Transverse colon (tissue), 4 donors: ENCODE results near the gene PCDHGB5. TPM values are rescaled to one million over a fixed set of nuclear protein-coding genes. Genes with fewer than 3 reads are reported as not detected.

Source experiments
- DNase-seq: peaks from one replicate; pipeline ENCODE4 v3.0.0-alpha.2; 2019
- H3K27ac ChIP-seq, 4 donors: fragments of 200-600 bp; sonication (generic); 2 replicates each; pipeline ENCODE4 v1.5.1; 2016 to 2018; ENCODE audit warnings: inconsistent platforms in 4 of 4
- H3K27me3 ChIP-seq: fragments of 200-600 bp; sonication (generic); 2 replicates; pipeline ENCODE4 v1.5.1; 2017; ENCODE audit warnings: inconsistent platforms
- H3K36me3 ChIP-seq, 4 donors: fragments of 200-600 bp; sonication (generic); 2 replicates each; pipeline ENCODE4 v1.5.1; 2017 to 2019; ENCODE audit warnings: inconsistent platforms in 4 of 4
- H3K4me1 ChIP-seq, 4 donors: fragments of 200-600 bp; sonication (generic); 2 replicates each; pipeline ENCODE4 v1.5.1; 2017 to 2020; ENCODE audit warnings: inconsistent platforms in 4 of 4
- H3K4me3 ChIP-seq, 4 donors: fragments of 200-600 bp; sonication (generic); 1 replicate in 1 of 4; 2 replicates in 3 of 4; pipeline versions ENCODE4 v1.5.1 to v1.6.1; 2017 to 2019; ENCODE audit warnings: inconsistent platforms in 4 of 4
- H3K9me3 ChIP-seq, 2 donors: fragments of 200-600 bp; sonication (generic); 2 replicates each; pipeline ENCODE4 v1.5.1; 2017 to 2019; ENCODE audit warnings: inconsistent platforms in 2 of 2
- CTCF ChIP-seq, 5 experiments: fragments of 200-600 bp in 3 of 5; fragments of 450-650 bp in 2 of 5; sonication (generic) in 3 of 5; IDR thresholded peaks; 1 replicate in 2 of 5; 2 replicates in 3 of 5; pipeline ENCODE4 v1.5.1; 2016 to 2017; ENCODE audit warnings: antibody characterized with exemption in 5 of 5, inconsistent platforms in 3 of 5, mild to moderate bottlenecking in 2 of 5, moderate library complexity in 1 of 5
- EP300 ChIP-seq: sonication (generic); formaldehyde crosslinking; IDR thresholded peaks from one replicate; pipeline ENCODE4 v1.6.1; 2017; ENCODE audit warnings: antibody characterized with exemption, low read depth
- POLR2A ChIP-seq: fragments of 450-650 bp; IDR thresholded peaks from one replicate; pipeline ENCODE4 v1.6.1; 2016; ENCODE audit warnings: antibody characterized with exemption, mild to moderate bottlenecking, moderate library complexity
- POLR2AphosphoS5 ChIP-seq, 3 donors: sonication (generic); formaldehyde crosslinking; IDR thresholded peaks; one replicate each; pipeline ENCODE4 v1.6.1; 2016; ENCODE audit warnings: antibody characterized with exemption in 3 of 3
- WGBS, 2 donors: methylation state at CpG; one replicate each; pipeline ENCODE4 v1.1.5; 2018; ENCODE audit warnings: low coverage in 1 of 2; 5-methylcytosine and 5-hydroxymethylcytosine counted together
- in situ Hi-C, 4 donors: fragments of 200-750 bp; cut with MboI; loops; one replicate each; pipeline versions ENCODE4 v1.15.0 to v1.15.1; 2017; ENCODE audit warnings: low sequenced_read_pairs in 3 of 4, low pct_ligation_motif_present in 1 of 4, low pct_unique_long_range_greater_than_20kb in 1 of 4
- intact Hi-C: fragments of 100-400 bp; cut with DNase I; formaldehyde crosslinking; loops from one replicate; pipeline ENCODE4 v1.15.1; 2023; ENCODE audit warnings: low total_unique reads
- total RNA-seq, 4 donors: library from RNA; depleted of rRNA; stranded (reverse); fragments of >200 nt; gene quantifications; one replicate each; pipeline ENCODE4 v1.1.0, GENCODE V29; 2016

PCDHGB5 gene
- total RNA-seq, 4 donors from 2014 or later: 5.3 to 23.3 (median 9.2) TPM

GRCh38 chr5:141441571-141442170 is 43.9 kb downstream of the PCDHGB5 start:
- intact Hi-C loops (no loop called here), in situ Hi-C loops (no loop called here)
- H3K4me1 ChIP-seq: no peaks in the 10 kb centered on the region

More at GRCh38 chr5:141441571-141442170, 43.9 kb downstream of the PCDHGB5 start:
- Histone ChIP-seq H3K27ac (no peak overlapping the region), H3K36me3 (no peaks in the 10 kb centered on the region), H3K9me3 (peaks cover 42 to 45% of the 10 kb centered on the region in 2 donors), H3K4me3 (no peak overlapping the region), H3K27me3 (no peaks in the 10 kb centered on the region)
- DNase-seq: no peak
- 75% methylated on average over 50 of the region's 50 CpGs; no CpG with 5 or more reads in 1 of the 2 donors for WGBS, 2 donors
- TF ChIP-seq POLR2AphosphoS5 (IDR thresholded peaks at IDR 0.05) (no peak), EP300 (no peak), POLR2A (no peak), CTCF (IDR thresholded peaks at IDR 0.05) (no peak)

Other genes with a start within 250 kb of the PCDHGB5 start
- under 1 TPM in 2 of 4 donors, not detected in 2; 0.14 to 0.32 TPM for gene PCDHB6, start 247.9 kb upstream of the PCDHGB5 start, total RNA-seq
- 1 to 10 TPM in 1 of 4 donors, under 1 TPM in 3; 0.37 to 1.6 (median 0.67) TPM for gene PCDHB7, start 225.3 kb upstream of the PCDHGB5 start, total RNA-seq
- under 1 TPM in 2 of 4 donors, not detected in 2; 0.14 to 0.16 TPM for gene PCDHB8, start 220.2 kb upstream of the PCDHGB5 start, total RNA-seq
- gene PCDHB16, start 215.6 kb upstream of the PCDHGB5 start, total RNA-seq: 1 to 10 TPM in 1 of 4 donors, under 1 TPM in 3; 0.20 to 1.6 (median 0.65) TPM
- gene PCDHB9, start 210.8 kb upstream of the PCDHGB5 start, total RNA-seq: 1 to 10 TPM in 1 of 4 donors, under 1 TPM in 2, not detected in 1; 0.40 to 1.6 (median 0.64) TPM
- gene PCDHB10, start 205.6 kb upstream of the PCDHGB5 start, total RNA-seq: 1 to 10 TPM in 1 of 4 donors, under 1 TPM in 2, not detected in 1; 0.68 to 1.1 (median 0.79) TPM
- 1 to 10 TPM in 1 of 4 donors, under 1 TPM in 3; 0.20 to 1.5 (median 0.61) TPM for gene PCDHB11, start 198.3 kb upstream of the PCDHGB5 start, total RNA-seq
- gene PCDHB12, start 189.2 kb upstream of the PCDHGB5 start, total RNA-seq: 1 to 10 TPM in 2 of 4 donors, under 1 TPM in 2; 0.40 to 1.9 (median 1.1) TPM
- gene PCDHB13, start 184.0 kb upstream of the PCDHGB5 start, total RNA-seq: 1 to 10 TPM; 1.8 to 4.1 (median 2.5) TPM
- 1 to 10 TPM; 1.4 to 3.3 (median 2.8) TPM for gene PCDHB14, start 174.6 kb upstream of the PCDHGB5 start, total RNA-seq
- gene PCDHB15, start 152.6 kb upstream of the PCDHGB5 start, total RNA-seq: 1 to 10 TPM in 3 of 4 donors, under 1 TPM in 1; 0.75 to 5.6 (median 1.1) TPM
- 1 to 10 TPM in 2 of 4 donors, not detected in 2; 1.4 to 1.8 TPM for gene SLC25A2, start 93.9 kb upstream of the PCDHGB5 start, total RNA-seq
- 10 to 100 TPM; 41.9 to 62.5 (median 50.3) TPM for gene TAF7, start 77.2 kb upstream of the PCDHGB5 start, total RNA-seq
- under 1 TPM in 2 of 4 donors, not detected in 2; 0.55 to 0.64 TPM for gene PCDHGA1, start 67.4 kb upstream of the PCDHGB5 start, total RNA-seq
- 1 to 10 TPM in 3 of 4 donors, under 1 TPM in 1; 0.68 to 1.9 (median 1.6) TPM for gene PCDHGA2, start 59.2 kb upstream of the PCDHGB5 start, total RNA-seq
- gene PCDHGA3, start 54.1 kb upstream of the PCDHGB5 start, total RNA-seq: 1 to 10 TPM in 2 of 4 donors, under 1 TPM in 2; 0.55 to 4.9 (median 1.1) TPM
- gene PCDHGB1, start 47.8 kb upstream of the PCDHGB5 start, total RNA-seq: 10 to 100 TPM in 1 of 4 donors, 1 to 10 TPM in 2, under 1 TPM in 1; 0.96 to 10.5 (median 3.4) TPM
- 10 to 100 TPM in 1 of 4 donors, 1 to 10 TPM in 2, not detected in 1; 1.4 to 18.0 (median 1.6) TPM for gene PCDHGA4, start 42.9 kb upstream of the PCDHGB5 start, total RNA-seq
- gene PCDHGB2, start 38.0 kb upstream of the PCDHGB5 start, total RNA-seq: 10 to 100 TPM in 1 of 4 donors, 1 to 10 TPM in 3; 2.1 to 12.7 (median 3.2) TPM
- gene PCDHGA5, start 33.8 kb upstream of the PCDHGB5 start, total RNA-seq: 1 to 10 TPM in 3 of 4 donors, not detected in 1; 2.5 to 4.1 (median 3.4) TPM
- 1 to 10 TPM; 1.4 to 3.8 (median 2.6) TPM for gene PCDHGB3, start 27.7 kb upstream of the PCDHGB5 start, total RNA-seq
- 1 to 10 TPM; 2.4 to 7.5 (median 3.7) TPM for gene PCDHGA6, start 24.1 kb upstream of the PCDHGB5 start, total RNA-seq
- 1 to 10 TPM; 2.0 to 8.6 (median 3.2) TPM for gene PCDHGA7, start 15.2 kb upstream of the PCDHGB5 start, total RNA-seq
- gene PCDHGB4, start 10.2 kb upstream of the PCDHGB5 start, total RNA-seq: 1 to 10 TPM in 2 of 4 donors, under 1 TPM in 2; 0.40 to 4.4 (median 2.4) TPM
- 10 to 100 TPM in 1 of 4 donors, 1 to 10 TPM in 3; 1.5 to 11.5 (median 2.5) TPM for gene PCDHGA8, start 5.3 kb upstream of the PCDHGB5 start, total RNA-seq
- 1 to 10 TPM; 1.2 to 4.6 (median 3.4) TPM for gene PCDHGA9, start 4.8 kb downstream of the PCDHGB5 start, total RNA-seq
- 1 to 10 TPM; 1.9 to 5.9 (median 4.7) TPM for gene PCDHGB6, start 10.1 kb downstream of the PCDHGB5 start, total RNA-seq
- gene PCDHGA10, start 15.0 kb downstream of the PCDHGB5 start, total RNA-seq: 1 to 10 TPM; 4.0 to 6.5 (median 6.1) TPM
- gene PCDHGB7, start 19.7 kb downstream of the PCDHGB5 start, total RNA-seq: 10 to 100 TPM in 1 of 4 donors, 1 to 10 TPM in 3; 7.0 to 10.1 (median 9.1) TPM
- gene PCDHGA11, start 23.1 kb downstream of the PCDHGB5 start, total RNA-seq: 1 to 10 TPM; 2.6 to 5.8 (median 4.4) TPM
- gene PCDHGA12, start 32.6 kb downstream of the PCDHGB5 start, total RNA-seq: 10 to 100 TPM in 1 of 4 donors, 1 to 10 TPM in 3; 1.6 to 14.2 (median 4.8) TPM
- gene PCDHGC3, start 78.0 kb downstream of the PCDHGB5 start, total RNA-seq: 10 to 100 TPM in 3 of 4 donors, 1 to 10 TPM in 1; 6.0 to 17.0 (median 13.6) TPM
- 10 to 100 TPM in 1 of 4 donors, 1 to 10 TPM in 3; 1.8 to 26.5 (median 2.7) TPM for gene PCDHGC4, start 87.1 kb downstream of the PCDHGB5 start, total RNA-seq
- gene PCDHGC5, start 91.1 kb downstream of the PCDHGB5 start, total RNA-seq: 1 to 10 TPM in 2 of 4 donors, under 1 TPM in 2; 0.20 to 2.5 (median 1.0) TPM
- gene DIAPH1, start 221.1 kb downstream of the PCDHGB5 start, total RNA-seq: 100 to 1,000 TPM in 1 of 4 donors, 10 to 100 TPM in 3; 55.4 to 150 (median 91.4) TPM
- gene HDAC3, start 238.9 kb downstream of the PCDHGB5 start, total RNA-seq: 10 to 100 TPM; 12.7 to 45.1 (median 40.2) TPM
- 10 to 100 TPM in 1 of 4 donors, 1 to 10 TPM in 3; 4.4 to 19.1 (median 7.5) TPM for gene RELL2, start 239.1 kb downstream of the PCDHGB5 start, total RNA-seq